Endothelial cell of umbilical vein (primary cell): ENCODE results near the gene ARHGAP42.

Experiments
- EZH2 ChIP-seq: IDR thresholded peaks from 2 replicates; pipeline ENCODE4 v1.6.1; 2012; ENCODE audit warnings: borderline replicate concordance, low read depth, mild to moderate bottlenecking, moderate library complexity, low read length, inconsistent platforms; ENCODE audit not compliant: severe bottlenecking
- POLR2A ChIP-seq: IDR thresholded peaks from 2 replicates; pipeline ENCODE4 v1.6.1; 2012; ENCODE audit warnings: low read depth, mild to moderate bottlenecking, control low read depth, low read length
- POLR2AphosphoS5 ChIP-seq: IDR thresholded peaks from 2 replicates; pipeline ENCODE4 v1.6.1; 2012; ENCODE audit warnings: low read depth, mild to moderate bottlenecking, control low read depth, low read length, moderate library complexity; ENCODE audit not compliant: insufficient read depth
- TF ChIP-seq, protein P1 (sequence below), 2 donors: IDR thresholded peaks; 1 replicate in 1 of 2; 2 replicates in 1 of 2; pipeline ENCODE4 v1.5.1; 2011; ENCODE audit warnings: low read length in 2 of 2, mild to moderate bottlenecking in 2 of 2, moderate library complexity in 2 of 2, control low read depth in 1 of 2, inconsistent platforms in 1 of 2, low read depth in 1 of 2; ENCODE audit not compliant: insufficient read depth in 1 of 2; ENCODE audit errors: extremely low read depth in 1 of 2

DNA sequence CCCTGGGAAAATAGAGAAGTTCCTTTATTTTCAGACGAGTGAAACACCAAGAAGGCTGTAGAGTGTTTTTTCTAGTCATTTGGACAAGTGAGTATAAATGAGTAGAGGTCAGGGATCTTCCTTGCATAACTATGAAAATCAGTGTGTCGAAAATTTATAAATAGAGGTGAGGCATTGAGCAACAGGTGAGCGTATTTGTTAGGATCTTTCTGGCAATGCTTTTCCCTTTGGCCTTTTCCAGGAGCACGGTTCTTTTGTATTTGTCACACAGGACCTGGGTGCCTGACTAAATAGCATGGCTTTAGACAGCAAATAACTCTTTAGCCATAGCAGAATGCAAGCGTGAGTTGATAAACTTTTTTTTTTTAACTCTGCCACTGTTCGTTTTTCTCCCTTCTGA is 19.6 kb upstream of the ARHGAP42 start:
- TF ChIP-seq POLR2AphosphoS5 (no peak), POLR2A (no peak), EZH2 (no peak)
- TF ChIP-seq, protein P1, sequence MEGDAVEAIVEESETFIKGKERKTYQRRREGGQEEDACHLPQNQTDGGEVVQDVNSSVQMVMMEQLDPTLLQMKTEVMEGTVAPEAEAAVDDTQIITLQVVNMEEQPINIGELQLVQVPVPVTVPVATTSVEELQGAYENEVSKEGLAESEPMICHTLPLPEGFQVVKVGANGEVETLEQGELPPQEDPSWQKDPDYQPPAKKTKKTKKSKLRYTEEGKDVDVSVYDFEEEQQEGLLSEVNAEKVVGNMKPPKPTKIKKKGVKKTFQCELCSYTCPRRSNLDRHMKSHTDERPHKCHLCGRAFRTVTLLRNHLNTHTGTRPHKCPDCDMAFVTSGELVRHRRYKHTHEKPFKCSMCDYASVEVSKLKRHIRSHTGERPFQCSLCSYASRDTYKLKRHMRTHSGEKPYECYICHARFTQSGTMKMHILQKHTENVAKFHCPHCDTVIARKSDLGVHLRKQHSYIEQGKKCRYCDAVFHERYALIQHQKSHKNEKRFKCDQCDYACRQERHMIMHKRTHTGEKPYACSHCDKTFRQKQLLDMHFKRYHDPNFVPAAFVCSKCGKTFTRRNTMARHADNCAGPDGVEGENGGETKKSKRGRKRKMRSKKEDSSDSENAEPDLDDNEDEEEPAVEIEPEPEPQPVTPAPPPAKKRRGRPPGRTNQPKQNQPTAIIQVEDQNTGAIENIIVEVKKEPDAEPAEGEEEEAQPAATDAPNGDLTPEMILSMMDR (IDR thresholded peaks at IDR 0.05; ENCODE audit: extremely low read depth in 1 of 2, insufficient read depth in 1 of 2, low read depth in 1 of 2, low read length in 2 of 2), result no peak
